Motor neuron (in vitro differentiated cells): ENCODE data around the gene XPO1. TPM values are rescaled to one million over a fixed set of nuclear protein-coding genes. Genes with fewer than 3 reads are reported as not detected.
"Not testable (repeated sequence)": the region's sequence is repeated elsewhere in the genome, so short reads cannot be mapped to it uniquely, and the experiment has no call there.

ENCODE experiments used
- ATAC-seq, 8 experiments: fragments of 200-7000 bp; cut with Tn5 transposase; replicated peaks in 6 of 8; 2 replicates each; pipeline ENCODE4 v1.8.0; 2021; ENCODE audit warnings: mild to moderate bottlenecking in 8 of 8, moderate library complexity in 8 of 8
- H3K27ac ChIP-seq, 2 donors: fragments of 250-450 bp; sonication (Bioruptor Pico); 2 replicates each; pipeline ENCODE4 v1.9.0; 2021; ENCODE audit warnings: antibody characterized with exemption in 2 of 2, mild to moderate bottlenecking in 2 of 2, moderate library complexity in 1 of 2
- H3K4me1 ChIP-seq, 2 donors: fragments of 250-450 bp; sonication (Bioruptor Pico); replicated peaks in 1 of 2; 2 replicates each; pipeline ENCODE4 v1.6.1; 2021; ENCODE audit warnings: antibody characterized with exemption in 2 of 2, mild to moderate bottlenecking in 2 of 2, moderate library complexity in 1 of 2
- H3K4me3 ChIP-seq, 5 donors: fragments of 250-450 bp; sonication (Bioruptor Pico); 2 replicates each; pipeline ENCODE4 v1.9.0; 2021; ENCODE audit warnings: antibody characterized with exemption in 5 of 5, mild to moderate bottlenecking in 5 of 5, moderate library complexity in 4 of 5
- WGBS, 10 experiments: fragments of 450-650 bp; shearing (Covaris generic); methylation state at CpG; one replicate each; pipeline ENCODE4 v1.0.0; 2022; 5-methylcytosine and 5-hydroxymethylcytosine counted together
- in situ Hi-C, 9 experiments: fragments of 400-800 bp; cut with MboI; loops; one replicate each; pipeline ENCODE4 v1.15.0; 2021; ENCODE audit warnings: low sequenced_read_pairs in 9 of 9, low pct_unique_long_range_greater_than_20kb in 2 of 9; ENCODE audit not compliant: unreplicated experiment in 9 of 9
- total RNA-seq, 8 experiments: library from RNA; unstranded; fragments of 300-600 nt; gene quantifications; 2 replicates each; pipeline versions ENCODE4 v1.2.3 to v1.2.4, GENCODE V29; 2022

XPO1 gene
- total RNA-seq = 100 to 1,000 TPM in 7 of 8 experiments, 10 to 100 TPM in 1; 66.6 to 253 (median 172) TPM

GRCh38 chr2:61538200-61538919 is at the start of gene XPO1:
Gene XPO1 (minus strand): TSS chr2:61538356. CDS start chr2:61533897, 4,459 bp downstream.
- Histone ChIP-seq H3K4me1 (peaks cover 0 to 5% of the 10 kb centered on the region in 2 donors), H3K27ac (peak within 1 kb of the TSS; percentile 80 to 97), H3K4me3 (peak within 1 kb of the TSS; percentile 47 to 93 (median 84))
- 0% methylated on average over 3 to 15 of the region's 65 CpGs; no CpG with 5 or more reads in 7 of the 10 experiments for WGBS, 10 experiments
- in situ Hi-C loops = loop anchor here in 1 of 9 experiments (25.0 kb wide), 1 partner anchor 99 kb away; no protein-coding TSS in a partner anchor
- ATAC-seq = peak; percentile 81 to 92 (median 90)

- in situ Hi-C loops, H3K27ac ChIP-seq, ATAC-seq, H3K4me1 ChIP-seq, H3K4me3 ChIP-seq: not testable (repeated sequence)
- WGBS, 10 experiments = 27 to 100% (median 91%) methylated on average over 2 to 5 of the region's 5 CpGs; no CpG with 5 or more reads in 2 of the 10 experiments
Measured at GRCh38 chr2:61586928-61587327, 48.8 kb upstream of the XPO1 start.

- H3K4me1 ChIP-seq = peaks cover 0 to 7% of the 10 kb centered on the region in 2 donors
- H3K27ac ChIP-seq = no peak overlapping the region
- 17 to 100% (median 46%) methylated on average over 1 to 3 of the region's 3 CpGs; no CpG with 5 or more reads in 2 of the 10 experiments for WGBS, 10 experiments
- ATAC-seq = peak in 2 of 8 experiments; percentile 34 to 49
- in situ Hi-C loops = no loop called here
- H3K4me3 ChIP-seq = no peak overlapping the region
Measured at GRCh38 chr2:61585383-61585782, 47.2 kb upstream of the XPO1 start.

- in situ Hi-C loops, H3K4me1 ChIP-seq, H3K4me3 ChIP-seq, H3K27ac ChIP-seq, ATAC-seq: not testable (repeated sequence)
- 76 to 100% (median 94%) methylated on average over 1 to 9 of the region's 9 CpGs; no CpG with 5 or more reads in 1 of the 10 experiments for WGBS, 10 experiments
Measured at GRCh38 chr2:61584368-61584767, 46.2 kb upstream of the XPO1 start.

- in situ Hi-C loops = no loop called here
- peaks cover 0 to 7% of the 10 kb centered on the region in 2 donors for H3K4me1 ChIP-seq
- WGBS, 10 experiments = 0 to 65% (median 39%) methylated on average over 1 to 3 of the region's 3 CpGs; no CpG with 5 or more reads in 2 of the 10 experiments
- peak in 3 of 8 experiments; percentile 91 to 99 (median 93) for ATAC-seq
- no peak overlapping the region for H3K27ac ChIP-seq
- no peak overlapping the region for H3K4me3 ChIP-seq
Measured at GRCh38 chr2:61582165-61582564, 44.0 kb upstream of the XPO1 start.

- WGBS, 10 experiments = 23 to 100% (median 91%) methylated on average over 1 of the region's 1 CpG
- Histone ChIP-seq H3K4me1 (peaks cover 0 to 7% of the 10 kb centered on the region in 2 donors), H3K4me3 (no peak overlapping the region), H3K27ac (no peak overlapping the region)
- in situ Hi-C loops = no loop called here
- peak in 1 of 8 experiments; percentile 91 for ATAC-seq
Measured at GRCh38 chr2:61581716-61582115, 43.6 kb upstream of the XPO1 start.

GRCh38 chr2:61575447-61575859 is 37.3 kb upstream of the XPO1 start:
- no peak for ATAC-seq
- 44 to 83% (median 74%) methylated on average over 2 to 3 of the region's 3 CpGs; no CpG with 5 or more reads in 4 of the 10 experiments for WGBS, 10 experiments
- no peaks in the 10 kb centered on the region for H3K4me1 ChIP-seq
- H3K27ac ChIP-seq = no peak overlapping the region
- in situ Hi-C loops = no loop called here
- H3K4me3 ChIP-seq = no peak overlapping the region

GRCh38 chr2:61566566-61566965 is 28.4 kb upstream of the XPO1 start:
- 66 to 100% (median 88%) methylated on average over 1 to 5 of the region's 7 CpGs; no CpG with 5 or more reads in 2 of the 10 experiments for WGBS, 10 experiments
- Histone ChIP-seq H3K4me3 (no peak overlapping the region), H3K27ac (no peak overlapping the region), H3K4me1 (no peaks in the 10 kb centered on the region)
- in situ Hi-C loops = no loop called here
- ATAC-seq = no peak

GRCh38 chr2:61562615-61563014 is 24.5 kb upstream of the XPO1 start:
- Histone ChIP-seq H3K4me3 (no peak overlapping the region), H3K27ac (no peak overlapping the region), H3K4me1 (no peaks in the 10 kb centered on the region)
- ATAC-seq = no peak
- in situ Hi-C loops = no loop called here
- WGBS, 10 experiments = 56 to 100% (median 95%) methylated on average over 1 to 2 of the region's 2 CpGs; no CpG with 5 or more reads in 4 of the 10 experiments

GRCh38 chr2:61558160-61558559 is 20.0 kb upstream of the XPO1 start:
- Histone ChIP-seq H3K4me1 (no peaks in the 10 kb centered on the region), H3K4me3 (no peak overlapping the region), H3K27ac (no peak overlapping the region)
- in situ Hi-C loops = no loop called here
- WGBS, 10 experiments = 32 to 83% (median 59%) methylated on average over 1 to 5 of the region's 5 CpGs; no CpG with 5 or more reads in 4 of the 10 experiments
- ATAC-seq = no peak

- WGBS, 10 experiments = 63 to 100% (median 89%) methylated on average over 2 to 4 of the region's 6 CpGs; no CpG with 5 or more reads in 4 of the 10 experiments
- Histone ChIP-seq H3K27ac (no peak overlapping the region), H3K4me3 (no peak overlapping the region), H3K4me1 (no peaks in the 10 kb centered on the region)
- ATAC-seq = no peak
- in situ Hi-C loops = no loop called here
Measured at GRCh38 chr2:61557381-61557780, 19.2 kb upstream of the XPO1 start.

GRCh38 chr2:61554604-61555003 is 16.4 kb upstream of the XPO1 start:
- Histone ChIP-seq H3K4me1 (no peaks in the 10 kb centered on the region), H3K4me3 (no peak overlapping the region), H3K27ac (no peak overlapping the region)
- in situ Hi-C loops = no loop called here
- WGBS, 10 experiments = 0 to 100% (median 86%) methylated on average over 1 of the region's 1 CpG; no CpG with 5 or more reads in 5 of the 10 experiments
- no peak for ATAC-seq

- Histone ChIP-seq H3K4me3 (no peak overlapping the region), H3K4me1 (no peaks in the 10 kb centered on the region), H3K27ac (no peak overlapping the region)
- 40 to 100% (median 61%) methylated on average over 1 to 5 of the region's 5 CpGs; no CpG with 5 or more reads in 1 of the 10 experiments for WGBS, 10 experiments
- no peak for ATAC-seq
- in situ Hi-C loops = no loop called here
Measured at GRCh38 chr2:61550375-61551209, 12.4 kb upstream of the XPO1 start.
